WI38 (cell line): ENCODE measurements around the gene PGPEP1.

Experiments used
- H3K4me3 ChIP-seq: 2 replicates; pipeline ENCODE4 v1.5.1; 2011; ENCODE audit warnings: low read depth, mild to moderate bottlenecking, control low read depth, low read length
- TF ChIP-seq, protein P1 (sequence below): IDR thresholded peaks from 2 replicates; pipeline ENCODE4 v1.5.1; 2012; ENCODE audit warnings: low read depth, mild to moderate bottlenecking, control low read depth, low read length

Gene PGPEP1

DNA sequence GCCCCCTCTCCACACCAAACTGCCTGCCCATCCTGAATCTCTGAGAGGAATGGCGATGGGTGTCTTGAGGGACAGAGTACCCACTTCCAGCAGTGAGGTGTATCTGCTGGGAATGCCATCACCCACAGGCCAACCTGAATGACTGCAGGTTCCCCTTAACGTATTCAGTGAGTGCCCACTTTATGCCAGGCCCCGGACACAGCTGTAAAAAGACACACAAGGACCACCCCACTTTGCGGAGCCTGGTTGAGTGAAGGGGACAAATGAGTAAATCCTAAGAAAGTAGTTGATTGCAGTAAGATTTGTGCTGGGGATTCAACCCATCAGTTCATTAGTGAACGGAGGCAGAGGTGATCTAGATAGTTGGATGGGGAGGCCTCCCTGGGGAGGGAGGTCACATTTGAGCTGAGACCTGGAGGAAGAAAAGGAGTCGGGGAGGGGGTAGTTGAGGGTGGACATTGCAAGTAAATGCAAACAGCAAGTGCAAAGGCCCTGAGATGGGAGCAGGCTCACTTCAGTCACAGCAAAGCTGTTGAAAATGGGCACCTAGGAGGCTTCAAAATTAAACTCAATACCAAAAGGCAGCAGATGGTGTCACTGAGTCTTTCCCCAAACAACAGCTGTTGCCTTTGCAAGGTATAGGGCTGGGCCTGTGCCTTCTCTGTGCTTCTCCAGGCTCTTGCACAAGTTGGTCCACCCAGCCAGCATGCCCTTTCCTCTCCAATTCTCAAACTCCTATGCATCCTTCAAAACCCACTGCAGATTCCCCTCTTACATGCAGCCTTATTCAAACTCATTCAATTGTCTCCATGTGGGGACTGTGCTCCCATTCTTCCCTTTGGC, 49.9 kb downstream of the PGPEP1 start:
- H3K4me3 ChIP-seq: no peak overlapping the region
- TF ChIP-seq, protein P1, sequence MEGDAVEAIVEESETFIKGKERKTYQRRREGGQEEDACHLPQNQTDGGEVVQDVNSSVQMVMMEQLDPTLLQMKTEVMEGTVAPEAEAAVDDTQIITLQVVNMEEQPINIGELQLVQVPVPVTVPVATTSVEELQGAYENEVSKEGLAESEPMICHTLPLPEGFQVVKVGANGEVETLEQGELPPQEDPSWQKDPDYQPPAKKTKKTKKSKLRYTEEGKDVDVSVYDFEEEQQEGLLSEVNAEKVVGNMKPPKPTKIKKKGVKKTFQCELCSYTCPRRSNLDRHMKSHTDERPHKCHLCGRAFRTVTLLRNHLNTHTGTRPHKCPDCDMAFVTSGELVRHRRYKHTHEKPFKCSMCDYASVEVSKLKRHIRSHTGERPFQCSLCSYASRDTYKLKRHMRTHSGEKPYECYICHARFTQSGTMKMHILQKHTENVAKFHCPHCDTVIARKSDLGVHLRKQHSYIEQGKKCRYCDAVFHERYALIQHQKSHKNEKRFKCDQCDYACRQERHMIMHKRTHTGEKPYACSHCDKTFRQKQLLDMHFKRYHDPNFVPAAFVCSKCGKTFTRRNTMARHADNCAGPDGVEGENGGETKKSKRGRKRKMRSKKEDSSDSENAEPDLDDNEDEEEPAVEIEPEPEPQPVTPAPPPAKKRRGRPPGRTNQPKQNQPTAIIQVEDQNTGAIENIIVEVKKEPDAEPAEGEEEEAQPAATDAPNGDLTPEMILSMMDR: no peak

DNA sequence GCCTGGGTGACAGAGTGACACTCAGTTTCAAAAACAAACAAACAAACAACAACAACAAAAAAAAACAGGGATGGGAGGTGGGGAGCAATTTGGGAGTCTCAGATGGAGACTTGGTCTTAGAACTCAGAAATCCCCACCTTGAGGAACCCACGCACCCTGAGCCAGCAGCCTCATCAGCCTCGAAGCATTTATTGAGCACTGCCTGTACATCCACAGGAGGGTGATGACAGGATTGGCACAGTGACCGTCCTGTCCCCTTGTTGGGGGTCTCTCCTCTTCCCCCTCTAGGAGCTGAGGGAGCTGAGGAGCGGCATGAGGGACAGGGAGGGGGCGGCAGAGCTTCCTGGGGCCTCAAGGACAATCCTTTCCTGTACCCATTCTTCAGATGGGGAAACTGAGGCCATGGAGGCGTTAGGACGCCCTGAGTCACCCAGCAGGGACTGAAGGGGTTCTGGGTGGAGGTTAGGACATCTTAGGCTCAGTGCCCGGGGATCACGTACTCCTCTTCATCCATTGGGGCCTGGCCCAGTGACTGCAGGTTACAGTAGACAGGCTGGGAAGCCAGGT, 51.2 kb downstream of the PGPEP1 start:
- H3K4me3 ChIP-seq: no peak overlapping the region
- TF ChIP-seq, protein P1: no peak

DNA sequence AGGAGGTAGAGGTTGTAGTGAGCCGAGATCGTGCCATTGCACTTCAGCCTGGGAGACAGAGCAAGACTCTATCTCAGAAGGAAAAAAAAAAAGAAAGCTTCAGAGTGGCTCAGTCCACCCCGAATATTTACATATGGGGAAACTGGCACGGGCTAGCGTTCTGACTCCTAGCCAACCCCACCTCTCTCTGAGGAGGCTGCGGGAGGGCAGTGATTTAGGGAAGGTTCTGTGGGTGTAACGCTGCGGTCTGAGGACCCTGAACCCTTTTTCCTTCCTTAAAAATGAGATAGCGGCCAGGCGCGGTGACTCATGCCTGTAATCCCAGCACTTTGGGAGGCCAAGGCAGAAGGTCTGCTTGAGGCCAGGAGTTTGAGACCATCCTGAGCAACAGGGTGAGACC, 52.0 kb downstream of the PGPEP1 start:
- TF ChIP-seq, protein P1: no peak
- no peak overlapping the region for H3K4me3 ChIP-seq

DNA sequence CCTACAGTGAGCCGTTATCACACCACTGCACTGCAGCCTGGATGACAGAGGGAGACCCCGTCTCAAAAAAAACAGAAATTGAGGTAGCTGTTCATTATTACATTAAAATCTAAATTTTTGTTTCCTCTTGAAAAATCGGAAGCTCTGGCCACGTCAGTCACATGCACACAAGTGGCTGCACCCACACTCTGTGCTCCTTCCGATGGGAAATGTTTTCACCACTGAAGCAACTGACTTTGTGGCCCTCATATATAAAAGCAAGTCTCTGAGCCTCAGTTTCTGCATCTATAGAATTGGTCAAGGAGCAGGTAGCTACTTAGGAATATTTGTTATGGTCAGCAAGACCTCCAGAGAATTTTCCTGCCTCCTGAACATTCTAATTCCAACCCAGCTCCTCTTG, 52.5 kb downstream of the PGPEP1 start:
- TF ChIP-seq, protein P1: no peak
- no peak overlapping the region for H3K4me3 ChIP-seq

DNA sequence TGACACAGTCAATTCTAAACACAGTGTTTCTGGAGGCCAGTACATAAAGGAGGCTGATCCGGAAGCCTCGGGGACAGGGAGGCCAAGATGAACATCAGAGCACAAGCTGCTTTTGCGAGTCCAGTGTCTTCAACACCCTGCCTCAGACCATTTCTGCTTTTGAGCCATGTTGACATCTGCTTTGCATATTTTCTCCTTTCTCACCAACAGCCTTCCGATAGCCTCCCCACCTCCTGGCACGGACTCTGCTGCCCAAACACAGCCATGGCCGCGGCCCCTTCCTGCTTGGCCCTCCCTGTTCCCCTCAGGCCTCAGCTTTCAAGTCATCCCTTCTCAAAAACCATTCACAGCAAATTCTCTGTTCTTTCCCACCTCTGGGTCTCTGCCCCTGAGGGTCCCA, 53.4 kb downstream of the PGPEP1 start:
- TF ChIP-seq, protein P1: no peak
- H3K4me3 ChIP-seq: no peak overlapping the region

DNA sequence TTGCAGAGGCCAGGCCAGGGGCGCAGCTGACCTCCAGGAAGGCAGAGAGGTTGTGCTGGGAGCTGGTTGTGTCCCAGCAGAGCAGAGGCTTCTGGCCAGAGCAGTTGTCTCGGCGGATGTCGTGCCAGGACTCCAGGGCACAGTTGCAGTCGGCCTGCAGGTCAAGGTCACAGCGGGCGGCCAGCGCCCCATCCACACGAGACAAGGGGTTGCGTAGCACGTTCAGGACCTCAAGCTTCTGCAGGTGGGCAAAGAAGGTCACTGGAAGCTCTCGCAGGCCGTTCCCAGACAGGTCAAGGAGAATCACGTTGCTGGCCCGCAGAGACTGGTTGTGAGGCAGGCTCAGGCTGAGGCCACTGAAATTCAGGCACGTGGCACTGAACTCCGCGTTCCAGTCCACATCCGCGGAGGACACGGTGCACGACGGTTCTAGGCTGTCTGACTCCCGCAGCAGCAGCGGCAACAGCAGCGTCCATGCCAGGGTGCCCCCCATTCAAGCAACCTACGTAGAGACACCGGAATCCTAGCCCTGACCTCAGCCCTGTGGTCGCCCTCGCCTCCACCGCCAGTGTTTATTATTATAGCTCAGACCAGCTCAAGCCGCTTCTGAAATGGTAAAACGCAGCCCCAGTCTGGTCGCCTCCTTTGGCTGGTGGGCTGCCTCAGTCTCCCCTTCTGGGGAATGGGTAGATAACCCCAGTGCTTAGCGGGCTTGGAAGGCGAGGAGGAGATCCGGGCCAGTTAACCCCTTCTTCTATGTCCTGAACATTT, 56.3 kb downstream of the PGPEP1 start:
- H3K4me3 ChIP-seq: no peak overlapping the region
- TF ChIP-seq, protein P1: no peak
